GM23338 (cell line): Measurements from ENCODE around the gene CNP. TPM values are rescaled to one million over a fixed set of nuclear protein-coding genes. Genes with fewer than 3 reads are reported as not detected.

Experiments used
- ATAC-seq: fragments of 200-7000 bp; cut with Tn5 transposase; 3 replicates; pipeline ENCODE4 v1.9.1; 2020
- DNase-seq: peaks from one replicate; pipeline ENCODE4 v3.0.0-alpha.2; 2015; ENCODE audit warnings: low spot score
- H2AFZ ChIP-seq: fragments of 200-600 bp; sonication (generic); 2 replicates; pipeline ENCODE4 v1.8.0; 2016; ENCODE audit warnings: antibody characterized with exemption, mild to moderate bottlenecking, moderate library complexity
- H3F3A ChIP-seq: fragments of 200-600 bp; sonication (generic); replicated peaks from 2 replicates; pipeline ENCODE4 v1.8.0; 2017; ENCODE audit warnings: antibody characterized with exemption, mixed run types, low read depth
- H3K27ac ChIP-seq: fragments of 200-600 bp; sonication (generic); 2 replicates; pipeline ENCODE4 v1.6.1; 2016; ENCODE audit warnings: low read depth
- H3K27me3 ChIP-seq: fragments of 200-600 bp; sonication (generic); 2 replicates; pipeline ENCODE4 v1.8.0; 2016; ENCODE audit warnings: mild to moderate bottlenecking, mixed run types, moderate library complexity; ENCODE audit not compliant: insufficient read depth
- H3K36me3 ChIP-seq: fragments of 200-600 bp; sonication (generic); 2 replicates; pipeline ENCODE4 v1.8.0; 2016; ENCODE audit warnings: mild to moderate bottlenecking; ENCODE audit not compliant: insufficient read depth
- H3K4me1 ChIP-seq: fragments of 200-600 bp; sonication (generic); 2 replicates; pipeline ENCODE4 v1.8.0; 2016; ENCODE audit warnings: mild to moderate bottlenecking, moderate library complexity; ENCODE audit not compliant: insufficient read depth
- H3K4me2 ChIP-seq: fragments of 200-600 bp; sonication (generic); 2 replicates; pipeline ENCODE4 v1.7.1; 2017; ENCODE audit warnings: mixed run types
- H3K4me3 ChIP-seq: fragments of 200-600 bp; sonication (generic); 2 replicates; pipeline ENCODE4 v1.6.1; 2016; ENCODE audit warnings: mixed run types
- H3K79me2 ChIP-seq: fragments of 200-600 bp; sonication (generic); replicated peaks from 2 replicates; pipeline ENCODE4 v1.8.0; 2017; ENCODE audit warnings: mild to moderate bottlenecking; ENCODE audit not compliant: insufficient read depth
- H3K9me2 ChIP-seq: fragments of 200-600 bp; sonication (generic); 2 replicates; pipeline ENCODE4 v1.8.0; 2017; ENCODE audit not compliant: insufficient read depth
- H4K20me1 ChIP-seq: fragments of 200-600 bp; sonication (generic); replicated peaks from 2 replicates; pipeline ENCODE4 v1.8.0; 2017; ENCODE audit warnings: mild to moderate bottlenecking; ENCODE audit not compliant: insufficient read depth
- H3K27ac Mint-ChIP-seq: 2 replicates; pipeline ENCODE4 v1.8.0; 2020; ENCODE audit warnings: inconsistent platforms, mild to moderate bottlenecking, moderate library complexity, mixed read lengths
- H3K27me3 Mint-ChIP-seq: 3 replicates; pipeline ENCODE4 v1.8.0; 2022; ENCODE audit warnings: low read depth, mild to moderate bottlenecking, moderate library complexity, mixed read lengths, inconsistent platforms; ENCODE audit not compliant: insufficient read depth, poor library complexity
- H3K36me3 Mint-ChIP-seq: 3 replicates; pipeline ENCODE4 v1.8.0; 2021; ENCODE audit warnings: low read depth, mild to moderate bottlenecking, inconsistent platforms, moderate library complexity, mixed read lengths
- H3K4me1 Mint-ChIP-seq: 3 replicates; pipeline ENCODE4 v1.8.0; 2020; ENCODE audit warnings: mild to moderate bottlenecking, inconsistent platforms, mixed read lengths
- H3K4me3 Mint-ChIP-seq: 3 replicates; pipeline ENCODE4 v1.8.0; 2021; ENCODE audit warnings: moderate library complexity, mild to moderate bottlenecking, inconsistent platforms, mixed read lengths
- H3K9me3 Mint-ChIP-seq: 3 replicates; pipeline ENCODE4 v1.8.0; 2020; ENCODE audit warnings: moderate library complexity, mild to moderate bottlenecking, inconsistent platforms, mixed read lengths
- CTCF ChIP-seq, 2 experiments: fragments of 200-600 bp in 1 of 2; sonication (generic) in 1 of 2; conservative IDR thresholded peaks; 2 replicates each; pipeline versions ENCODE4 v1.5.1 to v1.6.1; 2016 to 2017; ENCODE audit warnings: antibody characterized with exemption in 2 of 2, low read depth in 2 of 2, mild to moderate bottlenecking in 2 of 2, moderate library complexity in 1 of 2
- ETS1 ChIP-seq: IDR thresholded peaks from 2 replicates; pipeline ENCODE4 v1.6.1; 2016; ENCODE audit warnings: antibody characterized with exemption
- EZH2 ChIP-seq: fragments of 200-600 bp; sonication (generic); IDR thresholded peaks from one replicate; pipeline ENCODE4 v1.8.0; 2017; ENCODE audit warnings: antibody characterized with exemption, mild to moderate bottlenecking, low read depth; ENCODE audit not compliant: unreplicated experiment
- EZH2phosphoT487 ChIP-seq: fragments of 200-600 bp; sonication (generic); IDR thresholded peaks from one replicate; pipeline ENCODE4 v1.8.1; 2018; ENCODE audit warnings: antibody characterized with exemption; ENCODE audit not compliant: unreplicated experiment
- JUNB ChIP-seq: IDR thresholded peaks from one replicate; pipeline ENCODE4 v1.6.1; 2016; ENCODE audit warnings: antibody characterized with exemption; ENCODE audit not compliant: unreplicated experiment
- NANOG ChIP-seq: IDR thresholded peaks from 2 replicates; pipeline ENCODE4 v1.6.1; 2016; ENCODE audit warnings: antibody characterized with exemption, borderline replicate concordance
- POLR2AphosphoS5 ChIP-seq: IDR thresholded peaks from 2 replicates; pipeline ENCODE4 v1.6.1; 2016; ENCODE audit warnings: antibody characterized with exemption, low read depth
- REST ChIP-seq: IDR thresholded peaks from one replicate; pipeline ENCODE4 v1.6.1; 2018; ENCODE audit warnings: antibody characterized with exemption; ENCODE audit not compliant: unreplicated experiment
- STAT1 ChIP-seq: IDR thresholded peaks from one replicate; pipeline ENCODE4 v1.6.1; 2016; ENCODE audit warnings: antibody characterized with exemption; ENCODE audit not compliant: unreplicated experiment
- ZNF114 ChIP-seq: fragments of 250-450 bp; sonication (Bioruptor Pico); IDR thresholded peaks from 2 replicates; pipeline ENCODE4 v1.5.0; 2020; ENCODE audit warnings: mild to moderate bottlenecking, moderate library complexity
- ZNF331 ChIP-seq: fragments of 250-450 bp; sonication (Bioruptor Pico); IDR thresholded peaks from 2 replicates; pipeline ENCODE4 v1.5.0; 2020; ENCODE audit warnings: low read depth, mild to moderate bottlenecking, moderate library complexity
- ZNF462 ChIP-seq: fragments of 250-450 bp; sonication (Bioruptor Pico); IDR thresholded peaks from 2 replicates; pipeline ENCODE4 v1.5.0; 2020; ENCODE audit warnings: mild to moderate bottlenecking, moderate library complexity
- polyA plus RNA-seq: library from polyadenylated mRNA; unstranded; fragments of >200 nt; fragmentation: Nextera tagmentation; extraction: Ambion mirVana; gene quantifications from 2 replicates; pipeline ENCODE4 v1.2.1, GENCODE V29; 2016
- total RNA-seq: library from RNA; depleted of rRNA; stranded (reverse); fragments of >200 nt; shearing (Covaris generic); gene quantifications from 2 replicates; pipeline ENCODE4 v1.2.3, GENCODE V29; 2014

Gene CNP
- total and polyA plus RNA-seq, 2 experiments from 2014 or later = 30.8 to 47.8 TPM

GRCh38 chr17:41982026-41982760, 15.6 kb downstream of the CNP start (continued):
- no peak for TF ChIP-seq POLR2AphosphoS5

GRCh38 chr17:41984454-41984853, 17.9 kb downstream of the CNP start:
- Histone ChIP-seq H3K9me2 (no peaks in the 10 kb centered on the region), H3K4me1 (no peaks in the 10 kb centered on the region), H4K20me1 (peaks cover 39% of the 10 kb centered on the region), H3K36me3 (peaks cover 79% of the 10 kb centered on the region), H3K4me2 (no peak overlapping the region), H3F3A (peaks cover 23% of the 10 kb centered on the region), H3K79me2 (no peaks in the 10 kb centered on the region), H2AFZ (no peak overlapping the region), H3K4me3 (no peak overlapping the region), H3K27me3 (no peaks in the 10 kb centered on the region), H3K27ac (0 out of 2 replicates have a peak overlapping the region, but pooled peaks have one; percentile 55)
- Mint-ChIP-seq H3K4me1 (no peaks in the 10 kb centered on the region), H3K9me3 (no peaks in the 10 kb centered on the region), H3K27me3 (peaks cover 9% of the 10 kb centered on the region), H3K4me3 (no peak overlapping the region), H3K36me3 (peaks cover 97% of the 10 kb centered on the region), H3K27ac (no peak overlapping the region)
- DNase-seq (no peak), ATAC-seq (no peak)
- TF ChIP-seq NANOG = no peak
- TF ChIP-seq REST = no peak
- no peak for TF ChIP-seq ZNF331 (CRISPR knock-in tag)
- TF ChIP-seq ZNF462 (CRISPR knock-in tag) = no peak
- TF ChIP-seq ZNF114 (CRISPR knock-in tag) = no peak
- TF ChIP-seq JUNB = no peak
- TF ChIP-seq STAT1 = no peak
- no peak for TF ChIP-seq EZH2
- TF ChIP-seq CTCF (conservative IDR thresholded peaks at IDR 0.05; ENCODE audit: low read depth in 2 of 2) = no peak
- no peak for TF ChIP-seq ETS1
- TF ChIP-seq POLR2AphosphoS5 = no peak
- TF ChIP-seq EZH2phosphoT487 = no peak
